GM19455 (cell line): ENCODE results near the gene HPS1.

ENCODE experiments used
- ATAC-seq: cut with Tn5 transposase; IDR thresholded peaks from one replicate; pipeline ENCODE4 v1.9.1; 2021; ENCODE audit not compliant: unreplicated experiment

The HPS1 gene

DNA sequence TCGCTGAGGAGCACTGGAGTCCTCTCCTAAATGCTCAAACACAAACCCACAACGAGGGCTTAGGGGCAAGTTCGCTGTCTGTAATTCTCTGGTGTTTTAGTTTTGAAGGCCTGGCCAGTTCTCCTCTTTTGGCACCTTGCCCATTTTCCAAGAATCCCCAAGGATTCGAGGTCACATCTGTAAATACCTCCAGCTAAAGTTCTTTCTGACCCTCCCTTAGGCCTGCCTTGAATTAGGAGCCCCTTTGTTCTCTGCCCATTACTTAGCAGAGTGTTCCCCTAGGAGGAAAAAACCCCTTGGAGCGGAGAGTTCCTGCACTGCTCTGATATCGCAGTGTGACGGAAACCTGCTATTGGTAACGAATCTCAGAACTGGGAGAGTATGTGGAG, 31.0 kb downstream of the HPS1 start:
- no peak for ATAC-seq

DNA sequence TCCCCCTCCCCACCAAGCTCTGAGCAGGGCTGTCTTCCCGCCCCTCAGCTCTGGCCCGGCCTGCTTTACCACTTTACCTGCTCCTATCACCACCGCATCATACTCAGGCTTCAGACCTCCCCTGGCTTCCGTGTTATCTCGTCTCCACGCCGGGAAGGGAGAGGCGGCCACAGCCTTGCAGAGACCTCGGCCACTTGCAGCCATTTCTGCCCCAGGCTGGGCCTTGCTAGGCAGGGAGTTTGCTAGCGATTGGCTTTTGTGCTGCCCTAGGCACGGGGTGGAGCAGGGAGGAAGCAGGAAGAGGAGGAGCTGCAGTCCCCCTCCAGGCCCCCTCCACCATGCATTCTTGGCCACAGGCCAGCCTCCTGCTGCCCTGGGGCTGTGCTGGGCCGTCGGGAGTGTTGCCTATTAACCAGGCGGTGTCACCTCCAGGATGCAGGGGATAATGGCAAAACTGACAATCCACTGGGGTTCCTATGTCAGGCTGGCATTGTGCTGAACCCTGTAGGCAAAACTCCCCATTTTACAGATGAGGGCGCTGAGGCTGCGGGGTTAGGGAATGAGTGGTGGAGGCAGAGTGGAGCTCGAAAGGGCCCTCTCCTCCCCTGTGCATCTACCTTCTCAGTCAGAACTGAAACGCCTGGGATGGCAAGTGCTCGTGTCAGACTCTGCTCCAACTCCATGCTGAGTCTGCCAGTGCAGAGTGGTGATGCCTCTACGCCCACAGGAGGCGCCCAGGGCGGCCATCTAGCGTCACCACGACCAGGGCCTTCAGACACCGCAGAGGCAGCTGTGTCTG, 31.6 kb downstream of the HPS1 start, which contains the start of gene PYROXD2:
TSS of gene PYROXD2 (minus strand) at position 251 of the 799 bp plus-strand sequence. CDS start at position 204, 47 bp downstream.
- ATAC-seq: no peak

GRCh38 chr10:98414578-98414931, 32.2 kb downstream of the HPS1 start:
- ATAC-seq: no peak

- ATAC-seq: no peak
Measured at GRCh38 chr10:98411768-98412167, 35.0 kb downstream of the HPS1 start.

GRCh38 chr10:98411166-98411565, 35.6 kb downstream of the HPS1 start:
- no peak for ATAC-seq

DNA sequence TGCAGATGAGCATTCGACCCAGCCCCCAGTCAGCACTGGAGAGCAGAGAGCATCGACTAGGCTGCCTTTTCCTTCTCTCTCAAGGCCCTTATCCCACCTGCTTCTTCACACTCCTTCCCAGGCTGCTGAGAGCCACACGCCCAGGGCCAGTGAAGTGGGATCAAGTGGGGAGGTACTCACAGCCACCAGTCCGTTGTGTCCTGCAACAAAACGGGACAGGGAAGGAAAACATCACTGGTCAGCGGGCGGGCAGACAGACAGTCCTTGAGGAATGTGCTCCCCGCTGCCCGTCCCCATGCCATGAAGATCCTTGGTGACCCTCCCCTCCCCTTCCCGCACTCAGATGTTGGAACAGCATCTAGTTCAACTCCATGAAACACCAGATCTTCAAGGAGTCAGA, 36.0 kb downstream of the HPS1 start:
- ATAC-seq: no peak

DNA sequence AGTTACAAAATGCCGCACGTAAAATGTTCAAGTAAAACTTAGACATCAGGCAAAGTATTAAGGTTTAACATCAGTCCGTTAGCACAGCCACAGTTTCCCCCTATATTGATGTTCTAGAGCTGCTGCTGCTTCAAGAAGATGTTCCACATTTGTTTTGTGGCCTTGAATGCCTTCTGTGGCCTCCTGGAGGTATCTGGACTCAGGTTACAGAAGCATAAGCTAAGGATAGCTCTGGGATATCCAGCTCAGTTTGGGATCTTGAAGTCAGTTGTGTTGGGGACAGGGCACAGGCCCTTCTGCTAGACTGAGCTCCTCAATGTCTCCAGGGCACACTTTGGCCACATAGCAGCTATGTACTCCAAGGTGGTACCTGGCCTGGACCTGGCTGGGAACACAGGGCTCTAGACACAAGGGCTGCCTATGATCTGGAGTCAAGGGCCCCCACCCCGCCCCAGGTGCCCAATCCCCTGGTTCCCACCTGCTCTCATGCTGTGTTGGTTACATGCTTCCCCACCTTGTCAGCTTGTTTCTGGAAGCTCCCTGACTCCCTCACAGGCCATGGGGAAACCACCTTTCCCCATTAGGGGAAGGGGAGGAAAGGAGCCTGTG, 36.5 kb downstream of the HPS1 start:
- ATAC-seq: no peak

DNA sequence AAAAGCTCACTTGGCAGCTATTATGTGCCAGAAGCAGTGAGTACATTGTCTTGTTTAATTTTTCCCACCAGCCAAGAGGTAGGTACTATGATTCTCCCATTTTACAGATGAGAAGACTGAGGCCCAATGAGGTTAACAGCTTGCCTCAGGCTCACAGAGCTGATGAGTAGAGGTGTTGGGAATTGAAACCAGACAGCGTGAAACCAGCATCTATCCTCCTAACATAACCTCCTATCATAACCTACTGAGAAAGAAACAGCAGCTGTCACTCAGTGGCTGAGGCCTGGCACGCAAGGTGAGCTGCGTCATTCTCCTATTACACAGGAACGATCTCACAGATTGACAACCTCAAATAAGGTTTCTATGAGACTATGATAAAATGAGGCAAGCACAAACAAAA, 37.9 kb downstream of the HPS1 start:
- ATAC-seq: no peak

- no peak for ATAC-seq
Measured at GRCh38 chr10:98407744-98408241, 38.9 kb downstream of the HPS1 start.

DNA sequence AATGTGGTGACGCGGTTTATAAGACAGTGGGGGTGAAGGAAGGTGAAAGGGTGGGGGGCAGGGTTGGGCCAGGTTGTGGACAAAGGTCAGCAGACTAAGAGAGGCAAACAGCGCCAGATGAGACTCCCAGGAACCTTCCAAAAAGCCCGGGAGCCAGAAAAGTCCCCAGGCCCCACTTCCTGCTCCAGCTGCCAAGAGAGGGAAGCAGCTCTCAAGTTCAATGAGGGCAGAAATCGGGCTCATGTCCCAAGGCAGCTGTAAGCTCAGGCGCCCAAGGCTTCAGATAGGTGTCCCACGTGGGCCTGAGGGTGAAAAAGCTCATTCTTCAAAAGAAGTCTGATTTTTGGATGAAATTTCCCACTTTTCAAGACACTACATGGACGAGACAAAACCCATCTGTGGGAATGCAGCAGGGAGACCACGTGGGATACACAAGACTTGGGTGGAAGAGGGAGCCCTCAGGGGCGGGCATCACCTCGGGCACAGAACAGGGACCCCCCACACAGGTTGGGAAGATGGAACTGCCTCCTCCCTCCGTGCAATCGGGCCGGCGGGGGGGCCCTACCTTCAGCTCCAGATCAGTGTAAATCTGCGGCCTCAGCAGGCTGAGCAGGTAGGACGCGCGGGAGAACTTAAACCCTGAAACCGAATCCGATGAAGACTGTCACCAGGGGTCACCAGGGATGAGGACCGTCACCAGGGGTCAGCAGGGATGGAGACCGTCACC, 39.6 kb downstream of the HPS1 start:
- ATAC-seq: no peak

- ATAC-seq: no peak
Measured at GRCh38 chr10:98405422-98405821, 41.3 kb downstream of the HPS1 start.

GRCh38 chr10:98404571-98405359, 42.0 kb downstream of the HPS1 start:
- ATAC-seq: peak; percentile 41

DNA sequence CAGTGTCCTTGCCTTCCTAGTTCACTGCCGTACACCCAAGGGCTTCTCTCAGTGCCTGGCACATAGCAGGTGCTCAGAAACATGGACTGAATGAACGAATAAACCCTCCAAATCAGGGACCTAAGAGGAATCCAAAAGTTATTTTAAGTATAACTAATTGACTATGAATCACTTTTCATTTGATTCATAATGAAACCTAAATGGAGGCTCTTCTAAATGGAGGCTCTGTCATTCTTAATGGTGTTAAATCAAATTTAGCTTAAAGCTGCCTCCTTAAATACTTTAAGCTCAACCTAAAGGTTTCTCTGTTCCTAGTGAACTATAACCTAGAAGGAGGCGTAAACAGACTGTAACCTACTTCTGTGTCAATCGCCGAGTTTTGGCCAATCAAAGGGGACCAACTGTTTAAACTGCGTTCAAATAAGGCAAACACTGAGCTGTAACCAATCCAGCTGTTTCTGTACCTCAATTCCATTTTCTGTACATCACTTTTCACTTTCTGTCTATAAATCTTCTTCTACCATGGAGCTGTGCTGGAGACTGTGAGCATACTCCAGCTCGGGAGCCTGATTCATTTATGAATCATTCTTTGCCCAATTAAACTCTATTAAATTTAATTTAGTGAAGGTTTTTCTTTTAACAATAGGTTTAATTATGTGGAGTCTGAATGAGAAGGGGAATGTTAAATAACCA, 42.8 kb downstream of the HPS1 start:
- peak; percentile 55 for ATAC-seq

GRCh38 chr10:98402931-98403718, 43.6 kb downstream of the HPS1 start:
- ATAC-seq: no peak

DNA sequence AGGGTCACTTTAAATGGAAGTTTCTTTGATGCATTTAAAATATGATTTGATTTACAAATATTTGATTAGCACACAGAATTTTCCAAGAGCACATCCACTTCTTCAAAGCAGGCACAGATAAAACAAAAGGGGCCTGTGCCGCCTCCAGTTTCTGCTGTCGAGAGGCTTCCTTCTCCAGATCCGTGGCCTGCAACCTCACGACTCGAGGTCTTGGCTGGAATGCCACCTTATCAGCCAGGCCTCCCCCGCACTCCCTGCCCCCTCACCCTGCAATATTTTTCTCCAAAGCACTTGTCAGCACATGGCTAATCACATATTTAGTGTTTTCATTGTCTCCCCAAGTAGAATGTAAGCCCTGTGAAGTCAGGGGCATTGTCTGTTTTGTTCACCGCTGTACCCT, 44.3 kb downstream of the HPS1 start:
- ATAC-seq: no peak

DNA sequence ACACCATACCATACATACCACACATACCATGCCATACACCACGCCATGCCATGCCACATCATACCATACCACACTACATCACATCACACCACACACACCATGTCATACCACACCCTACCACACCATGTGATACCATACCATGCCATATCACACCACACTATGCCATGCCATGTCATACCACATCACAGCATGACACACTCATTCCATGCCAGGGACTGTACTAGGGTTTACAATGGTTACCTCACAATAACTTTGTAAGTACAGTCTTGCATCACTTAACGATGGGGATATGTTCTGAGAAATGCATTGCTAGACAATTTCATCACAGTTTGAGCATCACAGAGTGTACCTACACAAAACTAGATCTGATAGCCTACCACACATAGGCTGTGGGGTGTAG, 46.3 kb downstream of the HPS1 start:
- no peak for ATAC-seq

DNA sequence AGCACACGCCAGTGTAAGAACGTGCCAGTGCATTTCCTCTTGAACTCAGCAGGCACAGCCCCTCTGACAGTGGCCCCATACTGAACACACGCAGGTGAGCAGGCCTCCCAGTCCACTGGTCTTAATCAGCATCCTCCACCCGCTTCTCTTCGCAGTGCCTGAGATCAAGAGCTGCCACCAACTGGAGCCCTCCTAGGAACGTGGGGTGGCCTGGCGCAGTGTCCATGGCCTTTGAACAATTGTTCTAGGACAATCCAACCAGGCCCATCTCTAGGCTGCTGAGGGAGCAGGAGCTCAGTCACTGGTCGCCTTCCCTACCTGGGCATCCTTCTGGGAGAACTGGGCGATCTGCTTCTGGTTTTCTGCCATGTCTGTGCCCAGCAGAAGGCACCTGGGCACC, 47.0 kb downstream of the HPS1 start:
- ATAC-seq: no peak

DNA sequence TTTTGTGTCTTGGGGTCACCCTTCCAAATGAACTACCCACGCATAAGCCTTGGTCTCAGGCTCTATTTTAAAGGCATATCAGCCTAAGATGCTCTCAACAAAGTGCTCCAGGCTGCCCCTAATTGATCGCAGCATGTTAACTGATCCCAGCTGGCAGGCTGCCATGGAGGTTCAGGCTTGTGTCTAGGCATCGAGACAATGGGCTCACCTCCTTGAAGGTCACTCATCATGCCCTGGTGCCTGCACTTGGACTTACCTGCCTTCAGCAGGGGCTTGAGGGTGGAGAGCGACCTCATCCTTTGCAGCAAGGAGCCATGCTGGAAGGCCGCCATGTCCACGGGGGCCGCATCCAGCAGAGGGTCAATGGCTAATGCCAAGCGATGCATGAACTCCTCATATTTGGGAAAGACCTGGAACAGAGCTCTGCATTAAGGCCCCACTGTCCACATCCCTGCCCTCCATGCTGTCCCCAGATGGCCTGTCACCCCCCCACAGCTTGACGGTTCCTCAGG, 49.6 kb downstream of the HPS1 start:
- ATAC-seq: no peak
